Upper lobe of left lung (tissue), 6 donors: ENCODE results near the gene C4orf50. TPM values are rescaled to one million over a fixed set of nuclear protein-coding genes. Genes with fewer than 3 reads are reported as not detected.

Experiments used
- ATAC-seq, 2 donors: fragments of 200-7000 bp; cut with Tn5 transposase; one replicate each; pipeline ENCODE4 v1.9.1; 2022; ENCODE audit warnings: mild to moderate bottlenecking in 2 of 2, moderate library complexity in 2 of 2; ENCODE audit not compliant: low FRiP score in 2 of 2
- DNase-seq, 2 donors: peaks; one replicate each; pipeline ENCODE4 v3.0.0-alpha.2; 2019 to 2020
- H3K27ac ChIP-seq, 4 donors: fragments of 200-600 bp; sonication (generic); one replicate each; pipeline ENCODE4 v1.5.1; 2016 to 2019
- H3K27me3 ChIP-seq, 4 donors: fragments of 200-600 bp; sonication (generic); one replicate each; pipeline ENCODE4 v1.5.1; 2017 to 2019
- H3K36me3 ChIP-seq, 4 donors: fragments of 200-600 bp; sonication (generic); one replicate each; pipeline ENCODE4 v1.5.1; 2016 to 2019
- H3K4me1 ChIP-seq, 4 donors: fragments of 200-600 bp; sonication (generic); one replicate each; pipeline ENCODE4 v1.5.1; 2018 to 2019
- H3K4me3 ChIP-seq, 4 donors: fragments of 200-600 bp; sonication (generic); one replicate each; pipeline ENCODE4 v1.5.1; 2017 to 2019; ENCODE audit warnings: mild to moderate bottlenecking in 2 of 4, moderate library complexity in 1 of 4
- H3K9me3 ChIP-seq, 4 donors: fragments of 200-600 bp; sonication (generic); one replicate each; pipeline ENCODE4 v1.5.1; 2018 to 2019
- CTCF ChIP-seq, 6 experiments: fragments of 450-650 bp in 4 of 6; fragments of 200-600 bp in 2 of 6; sonication (generic) in 2 of 6; IDR thresholded peaks; one replicate each; pipeline ENCODE4 v1.5.1; 2016 to 2019; ENCODE audit warnings: antibody characterized with exemption in 6 of 6
- EP300 ChIP-seq, 4 donors: sonication (generic); formaldehyde crosslinking; IDR thresholded peaks; one replicate each; pipeline ENCODE4 v1.5.1; 2017; ENCODE audit warnings: antibody characterized with exemption in 4 of 4, control low read depth in 2 of 4
- POLR2A ChIP-seq, 4 donors: fragments of 450-650 bp; IDR thresholded peaks; one replicate each; pipeline ENCODE4 v1.5.1; 2016 to 2017; ENCODE audit warnings: antibody characterized with exemption in 4 of 4, mild to moderate bottlenecking in 2 of 4
- POLR2AphosphoS5 ChIP-seq, 2 donors: sonication (generic); formaldehyde crosslinking; IDR thresholded peaks; one replicate each; pipeline ENCODE4 v1.5.1; 2017; ENCODE audit warnings: antibody characterized with exemption in 2 of 2
- WGBS, 2 donors: methylation state at CpG; one replicate each; pipeline ENCODE4 v1.1.5; 2017 to 2018; 5-methylcytosine and 5-hydroxymethylcytosine counted together
- total RNA-seq, 6 donors: library from RNA; depleted of rRNA in 4 of 6; stranded (reverse); fragments of >200 nt in 4 of 6; gene quantifications; one replicate each; pipeline versions ENCODE4 v1.1.0 to v1.2.1, GENCODE V29; 2016 to 2021
- donor health status: DM: no; HTN: no; CAD: no; lungs with moderate emphysema.
- donor health status: DM: no; HTN: yes; CAD: no; lungs with severe emphysema.

C4orf50 gene
- total RNA-seq, 6 donors from 2014 or later, result 0.03 to 1.3 (median 0.65) TPM

- ATAC-seq, result no peak
- Histone ChIP-seq H3K27ac (no peak overlapping the region), H3K9me3 (no peaks in the 10 kb centered on the region), H3K27me3 (no peaks in the 10 kb centered on the region), H3K36me3 (no peaks in the 10 kb centered on the region), H3K4me3 (no peak overlapping the region), H3K4me1 (peaks cover 0 to 3% (median 0%) of the 10 kb centered on the region in 4 donors)
- WGBS, 2 donors, result 64% methylated on average over 5 of the region's 5 CpGs
- TF ChIP-seq CTCF (IDR thresholded peaks at IDR 0.05) (no peak), EP300 (IDR thresholded peaks at IDR 0.05) (no peak), POLR2A (IDR thresholded peaks at IDR 0.05) (no peak), POLR2AphosphoS5 (IDR thresholded peaks at IDR 0.05) (no peak)
- DNase-seq, result no peak
Measured at GRCh38 chr4:5899881-5900280, 118.3 kb downstream of the C4orf50 start.

- TF ChIP-seq EP300 (IDR thresholded peaks at IDR 0.05) (no peak), POLR2AphosphoS5 (IDR thresholded peaks at IDR 0.05) (no peak), CTCF (IDR thresholded peaks at IDR 0.05) (no peak), POLR2A (IDR thresholded peaks at IDR 0.05) (no peak)
- Histone ChIP-seq H3K27me3 (no peaks in the 10 kb centered on the region), H3K36me3 (no peaks in the 10 kb centered on the region), H3K4me1 (peaks cover 0 to under 1% (median 0%) of the 10 kb centered on the region in 4 donors), H3K9me3 (no peaks in the 10 kb centered on the region), H3K27ac (no peak overlapping the region), H3K4me3 (no peak overlapping the region)
- WGBS, 2 donors, result 83 to 93% methylated on average over 1 of the region's 1 CpG
- no peak for DNase-seq
- ATAC-seq, result no peak
Measured at GRCh38 chr4:5899396-5899795, 118.8 kb downstream of the C4orf50 start.

- ATAC-seq (no peak), DNase-seq (no peak)
- no peak for TF ChIP-seq CTCF (IDR thresholded peaks at IDR 0.05)
- no peak for TF ChIP-seq POLR2AphosphoS5 (IDR thresholded peaks at IDR 0.05)
- TF ChIP-seq EP300 (IDR thresholded peaks at IDR 0.05), result no peak
- TF ChIP-seq POLR2A (IDR thresholded peaks at IDR 0.05), result no peak
- Histone ChIP-seq H3K27me3 (peaks cover 0 to 14% (median 4%) of the 10 kb centered on the region in 4 donors), H3K4me1 (peaks cover 2 to 8% (median 4%) of the 10 kb centered on the region in 4 donors), H3K27ac (no peak overlapping the region), H3K4me3 (no peak overlapping the region), H3K36me3 (no peaks in the 10 kb centered on the region), H3K9me3 (no peaks in the 10 kb centered on the region)
- WGBS, 2 donors, result 83 to 84% methylated on average over 13 of the region's 13 CpGs
Measured at GRCh38 chr4:5897674-5898073, 120.6 kb downstream of the C4orf50 start.

GRCh38 chr4:5895287-5895686 is 122.9 kb downstream of the C4orf50 start:
- H3K4me3 ChIP-seq, result no peak overlapping the region
- 57 to 64% methylated on average over 4 of the region's 4 CpGs for WGBS, 2 donors
- peaks cover 0 to 36% (median 18%) of the 10 kb centered on the region in 4 donors for H3K27me3 ChIP-seq
- TF ChIP-seq POLR2AphosphoS5 (IDR thresholded peaks at IDR 0.05), result no peak
- no peak for TF ChIP-seq EP300 (IDR thresholded peaks at IDR 0.05)
- no peak for TF ChIP-seq CTCF (IDR thresholded peaks at IDR 0.05)
- TF ChIP-seq POLR2A (IDR thresholded peaks at IDR 0.05), result no peak
- H3K27ac ChIP-seq, result no peak overlapping the region
- peaks cover 0 to 4% (median 0%) of the 10 kb centered on the region in 4 donors for H3K9me3 ChIP-seq
- no peak for ATAC-seq
- H3K4me1 ChIP-seq, result peaks cover 6 to 22% (median 10%) of the 10 kb centered on the region in 4 donors
- H3K36me3 ChIP-seq, result no peaks in the 10 kb centered on the region
- DNase-seq, result no peak

- H3K9me3 ChIP-seq, result peaks cover 0 to 4% (median 0%) of the 10 kb centered on the region in 4 donors
- H3K27me3 ChIP-seq, result peaks cover 0 to 42% (median 23%) of the 10 kb centered on the region in 4 donors
- H3K27ac ChIP-seq, result no peak overlapping the region
- no peak for DNase-seq
- H3K36me3 ChIP-seq, result no peaks in the 10 kb centered on the region
- 44 to 83% methylated on average over 1 to 7 of the region's 7 CpGs for WGBS, 2 donors
- ATAC-seq, result no peak
- H3K4me3 ChIP-seq, result no peak overlapping the region
- TF ChIP-seq EP300 (IDR thresholded peaks at IDR 0.05), result no peak
- H3K4me1 ChIP-seq, result peaks cover 12 to 30% (median 18%) of the 10 kb centered on the region in 4 donors
Measured at GRCh38 chr4:5894266-5894665, 124.0 kb downstream of the C4orf50 start.
